Left hindlimb (tissue), 1 donor: ENCODE results near the gene NKAIN4.

Experiments
- DNase-seq: peaks from one replicate; pipeline ENCODE4 v3.0.0-alpha.2; 2018

NKAIN4 gene

GRCh38 chr20:63216849-63217471 is 37.3 kb downstream of the NKAIN4 start:
- DNase-seq: no peak

- peak; percentile 97 for DNase-seq
Observed at GRCh38 chr20:63216041-63216848, 38.0 kb downstream of the NKAIN4 start, which contains the start of gene YTHDF1. Gene YTHDF1 (minus strand): TSS chr20:63216131. CDS start chr20:63215892, 239 bp downstream.

- no peak for DNase-seq
Observed at GRCh38 chr20:63215101-63216040, 38.9 kb downstream of the NKAIN4 start.

GRCh38 chr20:63214514-63214913 is 39.7 kb downstream of the NKAIN4 start:
- no peak for DNase-seq

GRCh38 chr20:63212792-63213191 is 41.5 kb downstream of the NKAIN4 start:
- no peak for DNase-seq

GRCh38 chr20:63212393-63212730 is 41.9 kb downstream of the NKAIN4 start:
- no peak for DNase-seq

GRCh38 chr20:63210011-63210605 is 44.2 kb downstream of the NKAIN4 start:
- DNase-seq: no peak

- DNase-seq: no peak
Observed at GRCh38 chr20:63208346-63208909, 45.8 kb downstream of the NKAIN4 start.

GRCh38 chr20:63206878-63207277 is 47.4 kb downstream of the NKAIN4 start:
- no peak for DNase-seq

GRCh38 chr20:63205896-63206295 is 48.4 kb downstream of the NKAIN4 start:
- no peak for DNase-seq

GRCh38 chr20:63204362-63204761 is 49.9 kb downstream of the NKAIN4 start:
- no peak for DNase-seq

GRCh38 chr20:63202811-63203526 is 51.3 kb downstream of the NKAIN4 start:
- no peak for DNase-seq

GRCh38 chr20:63202021-63202420 is 52.2 kb downstream of the NKAIN4 start:
- DNase-seq: no peak

- DNase-seq: no peak
Observed at GRCh38 chr20:63198606-63199005, 55.7 kb downstream of the NKAIN4 start.

GRCh38 chr20:63196768-63197470 is 57.3 kb downstream of the NKAIN4 start:
- DNase-seq: no peak

GRCh38 chr20:63194797-63195173 is 59.5 kb downstream of the NKAIN4 start:
- no peak for DNase-seq

- DNase-seq: no peak
Observed at GRCh38 chr20:63194007-63194796, 60.1 kb downstream of the NKAIN4 start.

GRCh38 chr20:63192721-63193120 is 61.5 kb downstream of the NKAIN4 start:
- no peak for DNase-seq

GRCh38 chr20:63191400-63191799 is 62.9 kb downstream of the NKAIN4 start:
- no peak for DNase-seq

GRCh38 chr20:63190828-63191227 is 63.4 kb downstream of the NKAIN4 start:
- DNase-seq: no peak
